Neural progenitor cell (in vitro differentiated cells): ENCODE data around the gene HSD17B1. TPM values are rescaled to one million over a fixed set of nuclear protein-coding genes. Genes with fewer than 3 reads are reported as not detected.

ENCODE experiments used
- DNase-seq: peaks from one replicate; pipeline ENCODE4 v3.0.0-alpha.2; 2016; ENCODE audit warnings: low spot score
- H2AFZ ChIP-seq: fragments of 200-600 bp; sonication (generic); replicated peaks from 2 replicates; pipeline ENCODE4 v1.6.1; 2016; ENCODE audit warnings: antibody characterized with exemption
- H3F3A ChIP-seq: fragments of 200-600 bp; sonication (generic); 2 replicates; pipeline ENCODE4 v1.6.1; 2016; ENCODE audit warnings: antibody characterized with exemption, low read depth
- H3K27ac ChIP-seq: fragments of 200-600 bp; sonication (generic); 2 replicates; pipeline ENCODE4 v1.5.1; 2016; ENCODE audit warnings: mild to moderate bottlenecking
- H3K27me3 ChIP-seq: fragments of 200-600 bp; sonication (generic); 2 replicates; pipeline ENCODE4 v1.6.1; 2016; ENCODE audit warnings: mild to moderate bottlenecking, moderate library complexity
- H3K36me3 ChIP-seq: fragments of 200-600 bp; sonication (generic); 2 replicates; pipeline ENCODE4 v1.5.1; 2016
- H3K4me1 ChIP-seq: fragments of 200-600 bp; sonication (generic); 2 replicates; pipeline ENCODE4 v1.6.1; 2016; ENCODE audit warnings: mixed run types
- H3K4me2 ChIP-seq: fragments of 200-600 bp; sonication (generic); 2 replicates; pipeline ENCODE4 v1.6.1; 2016
- H3K4me3 ChIP-seq: fragments of 200-600 bp; sonication (generic); 2 replicates; pipeline ENCODE4 v1.5.1; 2016
- H3K79me2 ChIP-seq: fragments of 200-600 bp; sonication (generic); 2 replicates; pipeline ENCODE4 v1.6.1; 2016; ENCODE audit warnings: low read depth
- H3K9ac ChIP-seq: fragments of 200-600 bp; sonication (generic); 2 replicates; pipeline ENCODE4 v1.6.1; 2016
- H3K9me3 ChIP-seq: fragments of 200-600 bp; sonication (generic); 2 replicates; pipeline ENCODE4 v1.5.1; 2016; ENCODE audit warnings: low read depth
- H4K20me1 ChIP-seq: fragments of 200-600 bp; sonication (generic); 2 replicates; pipeline ENCODE4 v1.6.1; 2016; ENCODE audit warnings: low read depth
- H3K27ac Mint-ChIP-seq: 3 replicates; pipeline ENCODE4 v1.8.0; 2021; ENCODE audit warnings: mixed read lengths
- H3K27me3 Mint-ChIP-seq: 2 replicates; pipeline ENCODE4 v1.8.0; 2022; ENCODE audit warnings: low read depth, mild to moderate bottlenecking, inconsistent platforms, moderate library complexity, mixed read lengths; ENCODE audit not compliant: insufficient read depth
- H3K36me3 Mint-ChIP-seq: 3 replicates; pipeline ENCODE4 v1.8.0; 2021; ENCODE audit warnings: mixed read lengths
- H3K4me1 Mint-ChIP-seq: 3 replicates; pipeline ENCODE4 v1.8.0; 2021; ENCODE audit warnings: mixed read lengths
- H3K4me3 Mint-ChIP-seq: 3 replicates; pipeline ENCODE4 v1.8.0; 2021; ENCODE audit warnings: mild to moderate bottlenecking, moderate library complexity, mixed read lengths
- H3K9me3 Mint-ChIP-seq: 3 replicates; pipeline ENCODE4 v1.8.0; 2020; ENCODE audit warnings: mixed read lengths
- EZH2 ChIP-seq: fragments of 200-600 bp; sonication (generic); IDR thresholded peaks from 2 replicates; pipeline ENCODE4 v1.6.1; 2017; ENCODE audit warnings: antibody characterized with exemption, mild to moderate bottlenecking, moderate library complexity
- EZH2phosphoT487 ChIP-seq: fragments of 200-600 bp; sonication (generic); IDR thresholded peaks from 2 replicates; pipeline ENCODE4 v1.6.1; 2017; ENCODE audit warnings: antibody characterized with exemption
- total RNA-seq: library from RNA; depleted of rRNA; stranded (reverse); fragments of >200 nt; gene quantifications from 2 replicates; pipeline ENCODE4 v1.2.3, GENCODE V29; 2015; ENCODE audit warnings: low replicate concordance
- TF ChIP-seq, protein P1 (sequence below): fragments of 200-600 bp; sonication (generic); IDR thresholded peaks from 2 replicates; pipeline ENCODE4 v1.5.1; 2017; ENCODE audit warnings: antibody characterized with exemption, mild to moderate bottlenecking

HSD17B1 gene
- total RNA-seq, 1 donor from 2014 or later, result 2.2 TPM

DNA sequence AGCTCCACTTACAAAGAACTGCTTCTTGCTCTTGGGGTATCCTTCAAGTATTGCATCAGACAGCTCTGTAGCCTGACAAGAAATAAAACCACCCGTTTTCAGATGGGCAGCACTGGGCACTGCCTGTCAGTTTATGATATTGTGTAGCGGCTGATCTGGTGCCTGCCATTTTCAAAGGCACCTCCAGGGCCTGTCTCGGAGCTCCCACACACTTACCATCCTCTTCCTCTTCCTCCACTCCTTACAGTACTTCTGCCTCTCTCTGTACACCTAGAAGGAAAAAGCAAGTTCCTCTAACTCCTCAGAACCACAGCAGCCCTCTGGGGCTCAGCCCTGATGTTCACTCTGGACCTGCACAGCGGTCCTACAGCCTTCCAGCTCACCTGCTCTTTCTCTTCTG is 20.4 kb downstream of the HSD17B1 start:
- Histone ChIP-seq H3K9me3 (no peaks in the 10 kb centered on the region), H3K4me3 (no peak overlapping the region), H4K20me1 (peaks cover 5% of the 10 kb centered on the region), H2AFZ (no peak overlapping the region), H3F3A (peaks cover 54% of the 10 kb centered on the region), H3K4me1 (peaks cover 11% of the 10 kb centered on the region), H3K27ac (no peak overlapping the region), H3K9ac (no peak overlapping the region), H3K36me3 (peaks cover 4% of the 10 kb centered on the region), H3K4me2 (no peak overlapping the region), H3K79me2 (peaks cover 25% of the 10 kb centered on the region), H3K27me3 (no peaks in the 10 kb centered on the region)
- no peak for DNase-seq
- no peak overlapping the region for H3K27ac Mint-ChIP-seq
- H3K27me3 Mint-ChIP-seq, result peaks cover 6% of the 10 kb centered on the region
- TF ChIP-seq EZH2phosphoT487 (no peak), EZH2 (no peak)
- TF ChIP-seq, protein P1, sequence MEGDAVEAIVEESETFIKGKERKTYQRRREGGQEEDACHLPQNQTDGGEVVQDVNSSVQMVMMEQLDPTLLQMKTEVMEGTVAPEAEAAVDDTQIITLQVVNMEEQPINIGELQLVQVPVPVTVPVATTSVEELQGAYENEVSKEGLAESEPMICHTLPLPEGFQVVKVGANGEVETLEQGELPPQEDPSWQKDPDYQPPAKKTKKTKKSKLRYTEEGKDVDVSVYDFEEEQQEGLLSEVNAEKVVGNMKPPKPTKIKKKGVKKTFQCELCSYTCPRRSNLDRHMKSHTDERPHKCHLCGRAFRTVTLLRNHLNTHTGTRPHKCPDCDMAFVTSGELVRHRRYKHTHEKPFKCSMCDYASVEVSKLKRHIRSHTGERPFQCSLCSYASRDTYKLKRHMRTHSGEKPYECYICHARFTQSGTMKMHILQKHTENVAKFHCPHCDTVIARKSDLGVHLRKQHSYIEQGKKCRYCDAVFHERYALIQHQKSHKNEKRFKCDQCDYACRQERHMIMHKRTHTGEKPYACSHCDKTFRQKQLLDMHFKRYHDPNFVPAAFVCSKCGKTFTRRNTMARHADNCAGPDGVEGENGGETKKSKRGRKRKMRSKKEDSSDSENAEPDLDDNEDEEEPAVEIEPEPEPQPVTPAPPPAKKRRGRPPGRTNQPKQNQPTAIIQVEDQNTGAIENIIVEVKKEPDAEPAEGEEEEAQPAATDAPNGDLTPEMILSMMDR, result no peak
- H3K9me3 Mint-ChIP-seq, result no peaks in the 10 kb centered on the region
- H3K4me1 Mint-ChIP-seq, result peaks cover 22% of the 10 kb centered on the region
- peaks cover 31% of the 10 kb centered on the region for H3K36me3 Mint-ChIP-seq
- no peak overlapping the region for H3K4me3 Mint-ChIP-seq

DNA sequence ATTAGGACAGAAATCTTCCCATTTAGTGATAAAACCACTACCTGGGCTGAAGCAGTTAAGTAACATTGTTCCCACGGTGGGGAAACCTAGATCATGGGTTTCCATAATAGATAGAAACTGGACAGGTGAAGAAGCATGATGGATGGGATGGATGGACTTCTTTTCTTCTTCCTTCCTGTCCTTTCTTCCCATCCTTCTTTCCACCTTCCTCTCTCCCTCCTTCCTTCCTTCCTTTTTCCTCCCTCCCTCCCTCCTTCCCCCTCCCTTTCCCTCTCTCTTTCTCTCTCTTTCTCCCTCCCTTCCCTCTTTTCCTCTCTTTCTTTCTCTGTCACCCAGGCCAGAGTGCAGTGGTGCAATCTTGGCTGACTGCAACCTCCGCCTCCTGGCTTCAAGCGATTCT is 21.7 kb downstream of the HSD17B1 start:
- Mint-ChIP-seq H3K27me3 (peaks cover 6% of the 10 kb centered on the region), H3K4me1 (peaks cover 28% of the 10 kb centered on the region), H3K4me3 (no peak overlapping the region), H3K27ac (no peak overlapping the region), H3K36me3 (peaks cover 24% of the 10 kb centered on the region), H3K9me3 (no peaks in the 10 kb centered on the region)
- H3K4me2 ChIP-seq, result no peak overlapping the region
- DNase-seq, result no peak
- H3K36me3 ChIP-seq, result peaks cover 4% of the 10 kb centered on the region
- no peaks in the 10 kb centered on the region for H3K27me3 ChIP-seq
- peaks cover 66% of the 10 kb centered on the region for H3F3A ChIP-seq
- H2AFZ ChIP-seq, result no peak overlapping the region
- no peaks in the 10 kb centered on the region for H3K9me3 ChIP-seq
- peaks cover 25% of the 10 kb centered on the region for H3K79me2 ChIP-seq
- H3K9ac ChIP-seq, result no peak overlapping the region
- H3K4me3 ChIP-seq, result no peak overlapping the region
- H3K27ac ChIP-seq, result no peak overlapping the region
- TF ChIP-seq EZH2 (no peak), EZH2phosphoT487 (no peak)
- TF ChIP-seq, protein P1, result no peak
- peaks cover 5% of the 10 kb centered on the region for H4K20me1 ChIP-seq
- H3K4me1 ChIP-seq, result peaks cover 14% of the 10 kb centered on the region

DNA sequence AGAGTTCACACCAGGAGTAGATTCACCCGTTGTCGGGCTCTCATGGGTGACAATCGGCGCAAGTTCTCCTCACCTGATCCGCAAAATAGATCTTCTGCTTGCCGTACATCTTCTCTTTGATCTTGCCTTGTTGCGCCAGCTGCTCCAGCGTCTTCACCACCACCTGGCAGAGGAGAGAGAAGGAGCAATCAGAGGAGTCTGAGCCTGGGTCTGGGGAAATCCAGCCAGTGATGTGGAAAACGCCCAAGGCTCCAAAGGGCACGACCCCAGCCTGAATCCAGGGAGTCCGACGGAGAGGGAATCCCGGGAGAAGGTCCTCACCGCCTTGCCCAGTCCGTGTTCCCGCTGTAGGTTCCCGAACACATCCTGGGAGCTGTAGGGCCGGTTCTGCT is 24.4 kb downstream of the HSD17B1 start:
- no peak for DNase-seq
- peaks cover 11% of the 10 kb centered on the region for H4K20me1 ChIP-seq
- peaks cover 28% of the 10 kb centered on the region for H3K4me1 Mint-ChIP-seq
- no peaks in the 10 kb centered on the region for H3K27me3 ChIP-seq
- H3K36me3 Mint-ChIP-seq, result peaks cover 23% of the 10 kb centered on the region
- H3K4me3 Mint-ChIP-seq, result peak overlapping the region; percentile 100
- H3K9ac ChIP-seq, result peak overlapping the region; percentile 86
- peaks cover 25% of the 10 kb centered on the region for H3K79me2 ChIP-seq
- H3K4me3 ChIP-seq, result peak overlapping the region; percentile 67
- H3K27ac Mint-ChIP-seq, result peak overlapping the region; percentile 87
- no peak for TF ChIP-seq EZH2
- TF ChIP-seq, protein P1, result no peak
- TF ChIP-seq EZH2phosphoT487, result no peak
- no peaks in the 10 kb centered on the region for H3K9me3 ChIP-seq
- H3K36me3 ChIP-seq, result peaks cover 4% of the 10 kb centered on the region
- H3F3A ChIP-seq, result peaks cover 54% of the 10 kb centered on the region
- H3K27ac ChIP-seq, result no peak overlapping the region
- H3K4me2 ChIP-seq, result peak overlapping the region; percentile 79
- peaks cover 14% of the 10 kb centered on the region for H3K4me1 ChIP-seq
- H3K27me3 Mint-ChIP-seq, result peaks cover 6% of the 10 kb centered on the region
- H2AFZ ChIP-seq, result peak overlapping the region; percentile 47
- no peaks in the 10 kb centered on the region for H3K9me3 Mint-ChIP-seq
